GM21717 (cell line): Measurements from ENCODE around the gene CD93.

Experiments used
- ATAC-seq: cut with Tn5 transposase; IDR thresholded peaks from one replicate; pipeline ENCODE4 v1.9.1; 2021; ENCODE audit warnings: mild to moderate bottlenecking, moderate library complexity; ENCODE audit not compliant: unreplicated experiment

The CD93 gene

GRCh38 chr20:23039136-23039875, 46.8 kb downstream of the CD93 start:
- no peak for ATAC-seq

- no peak for ATAC-seq
Observed at GRCh38 chr20:23037017-23037481, 49.1 kb downstream of the CD93 start.

GRCh38 chr20:23036371-23036770, 49.8 kb downstream of the CD93 start:
- ATAC-seq = no peak

GRCh38 chr20:23035731-23036130, 50.4 kb downstream of the CD93 start:
- no peak for ATAC-seq

- ATAC-seq = no peak
Observed at GRCh38 chr20:23034721-23035671, 51.1 kb downstream of the CD93 start, which contains the start of gene SSTR4. TSS of gene SSTR4 (plus strand) at chr20:23035312. CDS start at chr20:23035484, 172 bp downstream.

- ATAC-seq = no peak
Observed at GRCh38 chr20:23033918-23034317, 52.2 kb downstream of the CD93 start.

- no peak for ATAC-seq
Observed at GRCh38 chr20:23032750-23033078, 53.4 kb downstream of the CD93 start.

GRCh38 chr20:23032056-23032749, 53.9 kb downstream of the CD93 start:
- ATAC-seq = no peak

- ATAC-seq = no peak
Observed at GRCh38 chr20:23031346-23031745, 54.8 kb downstream of the CD93 start.
